Left lung (tissue), 10 donors: ENCODE data around the gene ARHGAP10. TPM values are rescaled to one million over a fixed set of nuclear protein-coding genes. Genes with fewer than 3 reads are reported as not detected.

Experiments used
- ATAC-seq: fragments of 200-7000 bp; cut with Tn5 transposase; one replicate; pipeline ENCODE4 v1.9.1; 2020; ENCODE audit warnings: moderate library complexity
- DNase-seq, 4 donors: peaks; one replicate each; pipeline ENCODE4 v3.0.0-alpha.2; 2013 to 2020
- H3K27ac ChIP-seq, 2 donors: fragments of 200-600 bp; sonication (generic) in 1 of 2; one replicate each; pipeline versions ENCODE4 v1.5.0 to v1.8.0; 2020 to 2021
- H3K27me3 ChIP-seq, 2 donors: fragments of 200-600 bp; sonication (generic) in 1 of 2; one replicate each; pipeline versions ENCODE4 v1.5.0 to v1.8.0; 2020 to 2021
- H3K36me3 ChIP-seq, 2 donors: fragments of 200-600 bp; sonication (generic) in 1 of 2; one replicate each; pipeline versions ENCODE4 v1.5.0 to v1.8.0; 2020 to 2021
- H3K4me1 ChIP-seq, 2 donors: fragments of 200-600 bp; one replicate each; pipeline ENCODE4 v1.8.0; 2021
- H3K4me3 ChIP-seq, 2 donors: fragments of 200-600 bp; sonication (generic) in 1 of 2; one replicate each; pipeline versions ENCODE4 v1.5.0 to v1.8.0; 2020 to 2021; ENCODE audit warnings: mild to moderate bottlenecking in 1 of 2
- H3K9me3 ChIP-seq, 2 donors: fragments of 200-600 bp; sonication (generic) in 1 of 2; one replicate each; pipeline versions ENCODE4 v1.5.0 to v1.8.0; 2020 to 2021
- intact Hi-C, 2 donors: fragments of 100-400 bp; cut with DNase I; formaldehyde crosslinking; loops; one replicate each; pipeline versions ENCODE4 v1.11.2 to v1.14.2; 2022
- polyA plus RNA-seq, 6 donors: library from polyadenylated mRNA; unstranded; fragments of 120-200 nt; gene quantifications; one replicate each; pipeline ENCODE4 v1.2.1, GENCODE V29; 2013; ENCODE audit not compliant: insufficient read length in 6 of 6
- total RNA-seq, 2 donors: library from RNA; stranded (reverse); fragmentation: NEBNext Ultra II Directional; extraction: Animal tissue kit (Norgen Biotek cat#: 25700); gene quantifications; one replicate each; pipeline ENCODE4 v1.2.1, GENCODE V29; 2021
- TF ChIP-seq, protein P1 (sequence below), 2 donors: fragments of 200-600 bp; sonication (generic) in 1 of 2; IDR thresholded peaks; one replicate each; pipeline versions ENCODE4 v1.5.0 to v1.8.0; 2021; ENCODE audit warnings: antibody characterized with exemption in 2 of 2
- donor health status: DM: no; HTN: yes; CAD: no.
- donor health status: DM: no; HTN: no; CAD: no.

Gene ARHGAP10
- total and polyA plus RNA-seq, 8 donors = 11.6 to 25.4 (median 14.2) TPM

DNA sequence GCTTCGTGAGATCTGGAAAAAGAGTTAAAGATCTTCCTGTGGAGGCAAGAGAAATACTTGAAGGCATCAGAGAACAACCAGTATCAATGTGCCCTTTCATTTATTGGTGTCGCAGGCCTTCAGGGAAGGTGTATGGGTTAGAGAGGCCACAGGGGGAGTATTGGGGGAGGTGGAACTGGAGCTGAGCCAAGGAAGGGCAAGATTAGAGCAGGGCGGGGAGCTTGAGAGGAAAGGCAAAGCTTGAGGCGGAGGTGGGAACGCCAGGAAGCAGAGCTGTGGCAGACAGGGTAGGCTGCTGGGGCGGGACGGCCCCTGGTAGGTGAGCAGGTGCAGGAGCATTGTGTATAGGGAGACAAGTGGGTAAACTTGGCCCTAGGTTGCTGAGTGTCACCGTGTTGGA lies 329.9 kb downstream of the ARHGAP10 start:
- DNase-seq = no peak
- H3K36me3 ChIP-seq = peaks cover 0 to 17% of the 10 kb centered on the region in 2 donors
- ATAC-seq = no peak
- H3K4me3 ChIP-seq = no peak overlapping the region
- H3K4me1 ChIP-seq = peaks cover 0 to 5% of the 10 kb centered on the region in 2 donors
- intact Hi-C loops = no loop called here
- no peaks in the 10 kb centered on the region for H3K9me3 ChIP-seq
- H3K27ac ChIP-seq = no peak overlapping the region
- no peaks in the 10 kb centered on the region for H3K27me3 ChIP-seq
- TF ChIP-seq, protein P1, sequence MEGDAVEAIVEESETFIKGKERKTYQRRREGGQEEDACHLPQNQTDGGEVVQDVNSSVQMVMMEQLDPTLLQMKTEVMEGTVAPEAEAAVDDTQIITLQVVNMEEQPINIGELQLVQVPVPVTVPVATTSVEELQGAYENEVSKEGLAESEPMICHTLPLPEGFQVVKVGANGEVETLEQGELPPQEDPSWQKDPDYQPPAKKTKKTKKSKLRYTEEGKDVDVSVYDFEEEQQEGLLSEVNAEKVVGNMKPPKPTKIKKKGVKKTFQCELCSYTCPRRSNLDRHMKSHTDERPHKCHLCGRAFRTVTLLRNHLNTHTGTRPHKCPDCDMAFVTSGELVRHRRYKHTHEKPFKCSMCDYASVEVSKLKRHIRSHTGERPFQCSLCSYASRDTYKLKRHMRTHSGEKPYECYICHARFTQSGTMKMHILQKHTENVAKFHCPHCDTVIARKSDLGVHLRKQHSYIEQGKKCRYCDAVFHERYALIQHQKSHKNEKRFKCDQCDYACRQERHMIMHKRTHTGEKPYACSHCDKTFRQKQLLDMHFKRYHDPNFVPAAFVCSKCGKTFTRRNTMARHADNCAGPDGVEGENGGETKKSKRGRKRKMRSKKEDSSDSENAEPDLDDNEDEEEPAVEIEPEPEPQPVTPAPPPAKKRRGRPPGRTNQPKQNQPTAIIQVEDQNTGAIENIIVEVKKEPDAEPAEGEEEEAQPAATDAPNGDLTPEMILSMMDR (IDR thresholded peaks at IDR 0.05) = no peak

DNA sequence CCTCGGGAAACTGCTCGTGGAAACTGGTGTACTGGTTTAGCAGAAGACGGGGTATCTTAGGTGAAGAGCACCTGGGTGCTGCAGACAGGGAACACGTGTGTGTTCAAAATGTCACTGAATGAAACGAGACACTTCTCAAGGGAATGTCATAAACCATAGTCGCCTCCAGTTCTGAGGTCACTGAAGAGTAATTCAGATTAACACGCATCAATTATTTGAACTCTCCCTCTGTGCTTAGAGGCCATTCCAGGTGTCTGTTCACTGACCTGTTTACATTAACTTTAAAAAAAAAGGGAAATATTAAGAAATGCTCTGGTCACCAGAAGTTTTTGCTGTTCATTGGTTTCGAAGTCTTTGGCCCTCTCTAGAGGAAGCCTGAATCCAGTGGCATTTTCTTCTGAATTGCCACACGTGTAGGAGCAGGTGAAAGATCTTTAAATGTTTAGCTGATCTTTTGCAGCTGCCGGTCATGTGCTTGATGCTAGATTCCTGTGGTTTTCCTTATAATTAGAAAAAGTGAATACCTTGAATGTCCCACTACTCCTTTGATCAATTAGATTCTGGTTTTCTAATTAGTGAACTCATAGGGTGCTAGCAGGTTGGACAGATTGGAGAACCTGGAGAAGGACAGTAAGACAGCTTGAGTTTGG lies 330.5 kb downstream of the ARHGAP10 start:
- intact Hi-C loops = no loop called here
- Histone ChIP-seq H3K9me3 (no peaks in the 10 kb centered on the region), H3K4me1 (no peaks in the 10 kb centered on the region), H3K27me3 (no peaks in the 10 kb centered on the region), H3K27ac (no peak overlapping the region), H3K4me3 (no peak overlapping the region), H3K36me3 (peaks cover 0 to 17% of the 10 kb centered on the region in 2 donors)
- TF ChIP-seq, protein P1 (IDR thresholded peaks at IDR 0.05) = no peak
- no peak for DNase-seq
- ATAC-seq = no peak

- TF ChIP-seq, protein P1 (IDR thresholded peaks at IDR 0.05) = no peak
- no peak overlapping the region for H3K4me3 ChIP-seq
- no peak for ATAC-seq
- H3K27ac ChIP-seq = no peak overlapping the region
- H3K36me3 ChIP-seq = peaks cover 0 to 17% of the 10 kb centered on the region in 2 donors
- intact Hi-C loops = no loop called here
- no peaks in the 10 kb centered on the region for H3K4me1 ChIP-seq
- no peaks in the 10 kb centered on the region for H3K27me3 ChIP-seq
- no peaks in the 10 kb centered on the region for H3K9me3 ChIP-seq
- no peak for DNase-seq
These were observed 332.6 kb downstream of the ARHGAP10 start for GRCh38 chr4:148064451-148064850.

DNA sequence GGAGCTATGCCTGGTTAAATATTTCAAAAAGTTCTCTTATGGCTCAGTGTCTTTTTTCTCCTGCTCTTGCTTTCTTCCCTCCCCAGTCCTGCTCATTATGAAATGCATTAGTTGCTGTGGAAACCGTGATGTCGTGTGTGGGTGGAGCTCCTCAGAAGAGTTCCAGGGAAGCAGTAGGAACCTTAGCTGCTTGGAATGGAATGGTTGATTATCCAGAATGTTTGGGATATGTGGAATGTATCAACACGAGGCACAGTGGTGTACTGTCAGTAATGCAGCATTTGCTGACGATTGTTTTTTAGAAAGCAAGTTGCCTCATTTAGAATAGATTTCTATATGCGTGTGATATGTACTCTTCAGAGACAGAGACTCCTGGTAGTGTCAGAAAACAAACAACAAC lies 333.2 kb downstream of the ARHGAP10 start:
- DNase-seq (peak in 1 of 4 donors; percentile 33), ATAC-seq (peak; percentile 11)
- intact Hi-C loops = no loop called here
- no peak overlapping the region for H3K27ac ChIP-seq
- H3K27me3 ChIP-seq = no peaks in the 10 kb centered on the region
- H3K4me1 ChIP-seq = no peaks in the 10 kb centered on the region
- peaks cover 0 to 17% of the 10 kb centered on the region in 2 donors for H3K36me3 ChIP-seq
- no peaks in the 10 kb centered on the region for H3K9me3 ChIP-seq
- TF ChIP-seq, protein P1 (IDR thresholded peaks at IDR 0.05) = no peak
- H3K4me3 ChIP-seq = no peak overlapping the region

GRCh38 chr4:148067301-148067916 lies 335.5 kb downstream of the ARHGAP10 start:
- TF ChIP-seq, protein P1 (IDR thresholded peaks at IDR 0.05) = no peak
- Histone ChIP-seq H3K4me3 (no peak overlapping the region), H3K27me3 (no peaks in the 10 kb centered on the region), H3K9me3 (no peaks in the 10 kb centered on the region), H3K27ac (no peak overlapping the region), H3K36me3 (peaks cover 0 to 25% of the 10 kb centered on the region in 2 donors), H3K4me1 (no peaks in the 10 kb centered on the region)
- DNase-seq (peak in 1 of 4 donors; percentile 57), ATAC-seq (peak; percentile 81)
- intact Hi-C loops = no loop called here
